ENCODE measurements around the gene NTRK2. TPM values are rescaled to one million over a fixed set of nuclear protein-coding genes. Genes with fewer than 3 reads are reported as not detected.

NTRK2 gene
- total RNA-seq, 6 experiments from 2014 or later, result 0.18 to 0.49 (median 0.30) TPM

- ATAC-seq (no peak), DNase-seq (no peak)
- Histone ChIP-seq H3K4me1 (no peaks in the 10 kb centered on the region), H3K4me3 (no peak overlapping the region), H3K9me3 (no peaks in the 10 kb centered on the region), H3K27me3 (no peaks in the 10 kb centered on the region), H3K27ac (no peak overlapping the region), H3K36me3 (no peaks in the 10 kb centered on the region)
- intact Hi-C loops (cut with DNase I), result no loop called here
- TF ChIP-seq POLR2A (IDR thresholded peaks at IDR 0.05), result no peak
- TF ChIP-seq, protein P1, sequence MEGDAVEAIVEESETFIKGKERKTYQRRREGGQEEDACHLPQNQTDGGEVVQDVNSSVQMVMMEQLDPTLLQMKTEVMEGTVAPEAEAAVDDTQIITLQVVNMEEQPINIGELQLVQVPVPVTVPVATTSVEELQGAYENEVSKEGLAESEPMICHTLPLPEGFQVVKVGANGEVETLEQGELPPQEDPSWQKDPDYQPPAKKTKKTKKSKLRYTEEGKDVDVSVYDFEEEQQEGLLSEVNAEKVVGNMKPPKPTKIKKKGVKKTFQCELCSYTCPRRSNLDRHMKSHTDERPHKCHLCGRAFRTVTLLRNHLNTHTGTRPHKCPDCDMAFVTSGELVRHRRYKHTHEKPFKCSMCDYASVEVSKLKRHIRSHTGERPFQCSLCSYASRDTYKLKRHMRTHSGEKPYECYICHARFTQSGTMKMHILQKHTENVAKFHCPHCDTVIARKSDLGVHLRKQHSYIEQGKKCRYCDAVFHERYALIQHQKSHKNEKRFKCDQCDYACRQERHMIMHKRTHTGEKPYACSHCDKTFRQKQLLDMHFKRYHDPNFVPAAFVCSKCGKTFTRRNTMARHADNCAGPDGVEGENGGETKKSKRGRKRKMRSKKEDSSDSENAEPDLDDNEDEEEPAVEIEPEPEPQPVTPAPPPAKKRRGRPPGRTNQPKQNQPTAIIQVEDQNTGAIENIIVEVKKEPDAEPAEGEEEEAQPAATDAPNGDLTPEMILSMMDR (IDR thresholded peaks at IDR 0.05), result no peak
- 82% methylated on average over 7 of the region's 7 CpGs for WGBS (ENCODE audit: insufficient coverage, low coverage, low lambda C conversion rate, missing lambda C conversion rate)
These were observed 41.9 kb downstream of the NTRK2 start for GRCh38 chr9:84711398-84711777.

- TF ChIP-seq, protein P1 (IDR thresholded peaks at IDR 0.05), result no peak
- TF ChIP-seq POLR2A (IDR thresholded peaks at IDR 0.05), result no peak
- intact Hi-C loops (cut with DNase I), result no loop called here
- no peaks in the 10 kb centered on the region for H3K9me3 ChIP-seq
- no peak for ATAC-seq
- no peaks in the 10 kb centered on the region for H3K27me3 ChIP-seq
- no peaks in the 10 kb centered on the region for H3K36me3 ChIP-seq
- H3K27ac ChIP-seq, result no peak overlapping the region
- H3K4me1 ChIP-seq, result no peaks in the 10 kb centered on the region
- WGBS (ENCODE audit: insufficient coverage, low coverage, low lambda C conversion rate, missing lambda C conversion rate), result 46% methylated on average over 6 of the region's 6 CpGs
- no peak overlapping the region for H3K4me3 ChIP-seq
- no peak for DNase-seq
These were observed 42.4 kb downstream of the NTRK2 start for GRCh38 chr9:84711936-84712335.

GRCh38 chr9:84716217-84716616, 46.7 kb downstream of the NTRK2 start:
- no peak overlapping the region for H3K27ac ChIP-seq
- no peaks in the 10 kb centered on the region for H3K27me3 ChIP-seq
- TF ChIP-seq, protein P1 (IDR thresholded peaks at IDR 0.05), result no peak
- TF ChIP-seq POLR2A (IDR thresholded peaks at IDR 0.05), result no peak
- no peaks in the 10 kb centered on the region for H3K9me3 ChIP-seq
- H3K4me3 ChIP-seq, result no peak overlapping the region
- 51% methylated on average over 3 of the region's 3 CpGs for WGBS (ENCODE audit: insufficient coverage, low coverage, low lambda C conversion rate, missing lambda C conversion rate)
- H3K4me1 ChIP-seq, result no peaks in the 10 kb centered on the region
- intact Hi-C loops (cut with DNase I), result no loop called here
- DNase-seq, result no peak
- H3K36me3 ChIP-seq, result no peaks in the 10 kb centered on the region
- ATAC-seq, result no peak

DNA sequence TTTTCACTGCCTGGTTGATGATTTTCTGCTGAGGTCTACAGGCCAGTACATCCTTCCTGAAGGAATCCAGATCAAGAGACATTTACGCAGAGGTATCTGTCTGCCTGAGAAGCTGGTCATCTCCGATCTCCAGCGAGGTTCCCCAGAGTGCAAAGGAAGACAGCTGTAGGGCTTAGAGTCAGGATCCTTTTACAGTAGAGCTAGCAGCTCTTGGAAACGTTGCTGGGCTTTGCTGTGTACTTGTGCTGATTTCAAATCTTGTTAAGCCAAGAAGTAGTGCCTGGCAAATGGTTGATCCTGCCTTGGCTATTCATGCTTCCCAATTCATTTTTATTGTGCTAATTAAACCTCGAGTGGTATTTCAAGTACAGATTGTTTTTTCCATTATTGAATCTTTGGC, 48.9 kb downstream of the NTRK2 start:
- intact Hi-C loops (cut with DNase I), result no loop called here
- DNase-seq, result no peak
- Histone ChIP-seq H3K27me3 (no peaks in the 10 kb centered on the region), H3K9me3 (no peaks in the 10 kb centered on the region), H3K27ac (no peak overlapping the region), H3K4me3 (no peak overlapping the region), H3K4me1 (no peaks in the 10 kb centered on the region), H3K36me3 (no peaks in the 10 kb centered on the region)
- ATAC-seq, result no peak
- TF ChIP-seq, protein P1 (IDR thresholded peaks at IDR 0.05), result no peak
- WGBS (ENCODE audit: insufficient coverage, low coverage, low lambda C conversion rate, missing lambda C conversion rate), result 10% methylated on average over 2 of the region's 5 CpGs

DNA sequence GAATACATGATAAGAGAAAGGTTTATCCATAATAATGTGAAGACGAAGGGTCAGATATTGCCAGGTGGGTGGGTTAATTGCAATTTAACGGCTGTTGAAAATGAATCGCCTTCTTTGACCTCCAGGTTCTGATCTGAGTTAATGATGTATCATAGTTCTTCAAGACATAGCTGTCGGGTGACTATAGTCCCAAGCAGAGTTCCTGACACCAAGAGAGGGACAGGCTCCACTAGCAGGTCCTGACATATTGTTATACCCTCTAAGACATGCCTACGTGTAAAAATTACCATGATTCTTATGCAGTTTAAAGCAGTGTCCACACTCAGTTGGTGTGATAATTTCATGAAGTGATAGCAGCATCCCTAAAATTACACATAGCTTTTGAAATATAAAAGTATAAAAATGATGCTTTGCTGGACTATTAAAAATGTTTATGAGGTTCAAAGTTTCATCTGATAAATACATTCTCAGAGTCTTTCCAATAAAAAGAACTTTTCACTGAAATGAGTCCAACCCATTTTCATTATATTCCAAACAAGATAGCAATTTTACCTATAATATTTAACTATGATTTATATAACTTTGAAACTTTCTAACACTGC, 53.0 kb downstream of the NTRK2 start:
- DNase-seq (no peak), ATAC-seq (no peak)
- Histone ChIP-seq H3K27me3 (no peaks in the 10 kb centered on the region), H3K4me3 (no peak overlapping the region), H3K9me3 (no peaks in the 10 kb centered on the region), H3K36me3 (no peaks in the 10 kb centered on the region), H3K4me1 (no peaks in the 10 kb centered on the region), H3K27ac (no peak overlapping the region)
- intact Hi-C loops (cut with DNase I), result no loop called here
- 43% methylated on average over 5 of the region's 5 CpGs for WGBS (ENCODE audit: insufficient coverage, low coverage, low lambda C conversion rate, missing lambda C conversion rate)
- TF ChIP-seq, protein P1 (IDR thresholded peaks at IDR 0.05), result no peak
- no peak for TF ChIP-seq POLR2A (IDR thresholded peaks at IDR 0.05)
